NCI-H748 (cell line): ENCODE results near the gene AFDN.

ENCODE experiments used
- DNase-seq: peaks from one replicate; lab custom pipeline; 2025; ENCODE audit not compliant: unreplicated experiment; lab: John Stamatoyannopoulos, UW

The AFDN gene

GRCh38 chr6:167860550-167861226, 34.0 kb downstream of the AFDN start:
- no peak for DNase-seq

- no peak for DNase-seq
Measured at GRCh38 chr6:167861424-167861823, 34.7 kb downstream of the AFDN start.

GRCh38 chr6:167863897-167864296, 37.2 kb downstream of the AFDN start:
- no peak for DNase-seq

- DNase-seq = no peak
Measured at GRCh38 chr6:167866642-167867041, 39.9 kb downstream of the AFDN start.

- DNase-seq = no peak
Measured at GRCh38 chr6:167870321-167870720, 43.6 kb downstream of the AFDN start.

- DNase-seq = no peak
Measured at GRCh38 chr6:167872538-167873210, 46.0 kb downstream of the AFDN start.

- no peak for DNase-seq
Measured at GRCh38 chr6:167877994-167878779, 51.5 kb downstream of the AFDN start.

- no peak for DNase-seq
Measured at GRCh38 chr6:167879612-167880011, 52.9 kb downstream of the AFDN start.

- DNase-seq = no peak
Measured at GRCh38 chr6:167881327-167881726, 54.6 kb downstream of the AFDN start.

- no peak for DNase-seq
Measured at GRCh38 chr6:167882244-167882643, 55.5 kb downstream of the AFDN start.

- no peak for DNase-seq
Measured at GRCh38 chr6:167888098-167888497, 61.4 kb downstream of the AFDN start.

- peak; percentile 7 for DNase-seq
Measured at GRCh38 chr6:167892835-167893815, 66.4 kb downstream of the AFDN start.

GRCh38 chr6:167894965-167895364, 68.3 kb downstream of the AFDN start:
- DNase-seq = no peak

GRCh38 chr6:167896648-167897047, 69.9 kb downstream of the AFDN start:
- DNase-seq = no peak

- peak; percentile 34 for DNase-seq
Measured at GRCh38 chr6:167898673-167899311, 72.1 kb downstream of the AFDN start.

- DNase-seq = no peak
Measured at GRCh38 chr6:167904791-167905190, 78.1 kb downstream of the AFDN start.

GRCh38 chr6:167906899-167907298, 80.2 kb downstream of the AFDN start:
- DNase-seq = no peak

- peak; percentile 32 for DNase-seq
Measured at GRCh38 chr6:167907837-167908681, 81.3 kb downstream of the AFDN start.

- DNase-seq = no peak
Measured at GRCh38 chr6:167910007-167910406, 83.3 kb downstream of the AFDN start.
